ENCODE data around the gene DLG5. TPM values are rescaled to one million over a fixed set of nuclear protein-coding genes. Genes with fewer than 3 reads are reported as not detected.
A peak's percentile ranks its signal among the peaks of the same experiment; 100 is the strongest.

DLG5 gene
- polyA plus RNA-seq, 2 of the 4 experiments (the other 2 are of a cell fraction), result 17.0 to 30.9 TPM

DNA sequence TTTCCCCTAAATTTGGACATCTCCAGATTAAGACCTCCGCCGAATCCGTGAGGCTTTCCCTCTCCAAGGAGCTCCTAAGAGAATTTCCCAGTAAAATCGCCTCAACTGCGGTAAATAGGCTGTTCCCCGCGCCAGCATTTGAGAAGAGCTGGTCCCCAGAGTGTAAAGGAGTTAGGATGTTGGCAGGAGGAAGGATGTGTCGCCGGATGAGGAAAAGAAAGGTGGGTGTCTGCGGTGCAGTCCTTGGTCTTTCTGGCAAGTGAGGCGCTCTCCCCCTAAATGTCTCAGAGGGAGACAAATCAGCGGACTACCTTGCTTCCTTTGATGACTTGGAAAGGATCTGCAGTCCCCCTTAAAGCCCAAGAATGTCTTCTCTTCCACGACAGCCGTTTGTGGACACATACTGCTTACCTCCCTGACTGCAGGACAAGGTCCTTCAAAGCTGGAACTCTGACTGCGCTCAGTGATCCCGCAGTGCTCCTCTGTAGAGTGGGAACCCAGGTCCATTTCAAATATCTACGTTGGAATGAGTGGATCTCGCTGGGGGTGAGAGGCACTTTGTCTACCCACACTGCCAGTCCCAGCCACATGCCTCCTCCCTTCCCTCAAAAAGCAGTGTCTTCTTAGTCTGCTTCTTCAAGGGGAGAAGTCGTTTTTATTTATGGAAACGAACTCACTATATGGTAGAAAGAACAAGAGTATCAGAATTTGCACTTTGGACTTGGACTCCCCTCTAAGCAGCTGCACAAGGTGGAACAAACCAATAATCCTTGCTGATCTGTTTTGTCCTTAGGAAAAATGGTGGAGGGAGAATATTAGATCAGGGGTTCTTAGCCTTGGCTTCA, 1.1 kb upstream of the DLG5 start:
- 81% methylated on average over 20 of the region's 20 CpGs for WGBS (ENCODE audit: missing lambda C conversion rate)
- peak overlapping the region; percentile 91 for H3K4me3 ChIP-seq
- peak overlapping the region; percentile 98 for H3K4me2 ChIP-seq
- CTCF ChIA-PET, result interaction anchor here (1.5 to 1.8 kb wide), 2 partner anchors 12 to 22 kb away, joined by 4 to 8 read pairs; no protein-coding TSS in a partner anchor
- POLR2A ChIA-PET, result interaction anchor here (0.6 to 1.1 kb wide), 2 partner anchors 16 to 51 kb away, joined by 3 to 6 read pairs; no protein-coding TSS in a partner anchor
- peaks cover 25% of the 10 kb centered on the region for H3K4me1 ChIP-seq
- no peaks in the 10 kb centered on the region for H3K9me3 ChIP-seq
- no peak for FAIRE-seq
- TF ChIP-seq POLR2AphosphoS2 (conservative IDR thresholded peaks at IDR 0.05; ENCODE audit: low read length) (no peak), RNF2 (IDR thresholded peaks at IDR 0.05; ENCODE audit: borderline replicate concordance, low read depth) (no peak), HEYL (CRISPR knock-in tag; IDR thresholded peaks at IDR 0.05) (no peak), MYC (IDR thresholded peaks at IDR 0.05; ENCODE audit: borderline replicate concordance, low read length) (no peak), PHF8 (IDR thresholded peaks at IDR 0.05; ENCODE audit: borderline replicate concordance, low read depth) (no peak), SREBF2 (IDR thresholded peaks at IDR 0.05) (no peak), HDAC2 (IDR thresholded peaks at IDR 0.05) (no peak), KDM1A (IDR thresholded peaks at IDR 0.05; ENCODE audit: low read depth) (no peak), FOXS1 (CRISPR knock-in tag; IDR thresholded peaks at IDR 0.05) (no peak), CHD4 (IDR thresholded peaks at IDR 0.05; ENCODE audit: borderline replicate concordance) (no peak), RFX5 (IDR thresholded peaks at IDR 0.05) (no peak), NPAS2 (CRISPR knock-in tag; IDR thresholded peaks at IDR 0.05; ENCODE audit: borderline replicate concordance) (no peak), CBX2 (IDR thresholded peaks at IDR 0.05; ENCODE audit: borderline replicate concordance, low read depth) (no peak)
- TF ChIP-seq, protein P1, sequence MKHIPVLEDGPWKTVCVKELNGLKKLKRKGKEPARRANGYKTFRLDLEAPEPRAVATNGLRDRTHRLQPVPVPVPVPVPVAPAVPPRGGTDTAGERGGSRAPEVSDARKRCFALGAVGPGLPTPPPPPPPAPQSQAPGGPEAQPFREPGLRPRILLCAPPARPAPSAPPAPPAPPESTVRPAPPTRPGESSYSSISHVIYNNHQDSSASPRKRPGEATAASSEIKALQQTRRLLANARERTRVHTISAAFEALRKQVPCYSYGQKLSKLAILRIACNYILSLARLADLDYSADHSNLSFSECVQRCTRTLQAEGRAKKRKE (CRISPR knock-in tag; IDR thresholded peaks at IDR 0.05; ENCODE audit: low read depth), result no peak
- TF ChIP-seq, protein P2, sequence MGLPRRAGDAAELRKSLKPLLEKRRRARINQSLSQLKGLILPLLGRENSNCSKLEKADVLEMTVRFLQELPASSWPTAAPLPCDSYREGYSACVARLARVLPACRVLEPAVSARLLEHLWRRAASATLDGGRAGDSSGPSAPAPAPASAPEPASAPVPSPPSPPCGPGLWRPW (IDR thresholded peaks at IDR 0.05), result no peak
- no peak for ATAC-seq
- no peak for DNase-seq (ENCODE audit: low read depth in 1 of 2, low spot score in 1 of 2)
- peak overlapping the region; percentile 85 to 99 for H3K27ac ChIP-seq

DNA sequence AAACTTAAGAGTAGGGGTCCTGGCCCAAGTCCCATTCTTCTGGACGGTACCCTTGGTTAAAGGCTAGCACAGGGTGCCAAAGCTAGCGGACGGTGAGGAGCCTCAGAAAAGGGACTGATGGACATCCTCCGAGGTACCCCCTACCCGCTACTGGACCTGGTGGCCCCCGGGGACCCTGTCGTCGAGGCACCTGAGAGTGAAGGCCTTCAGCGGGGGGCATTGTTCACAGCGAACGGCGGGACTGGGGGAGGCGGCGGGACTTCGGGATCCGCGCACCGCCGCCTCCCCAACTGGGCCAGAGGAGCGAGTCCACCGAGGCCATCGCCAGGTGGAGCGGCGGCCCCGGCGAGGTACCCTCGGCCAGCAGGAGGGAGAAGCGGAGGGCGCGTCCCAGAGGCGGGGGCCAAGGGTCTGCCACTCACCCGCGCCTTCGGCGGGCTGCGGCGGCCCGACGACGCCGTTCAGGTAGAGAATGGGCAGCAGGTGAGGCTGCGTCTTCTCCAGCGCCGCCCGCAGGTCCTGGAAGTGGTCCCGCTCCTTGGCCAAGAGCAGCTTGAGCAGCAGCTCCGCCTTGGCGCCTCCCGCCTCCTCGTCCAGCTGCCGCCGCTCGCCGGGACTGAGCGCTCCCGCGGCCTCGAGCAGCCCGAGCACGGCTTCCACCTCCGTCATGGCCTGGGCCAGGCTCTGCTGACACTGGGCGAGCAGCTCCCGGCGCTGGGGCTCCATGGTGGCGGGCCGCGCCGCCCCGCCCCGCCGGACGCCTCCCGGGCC, 575 bp downstream of the DLG5 start:
- TF ChIP-seq HOXB5 (CRISPR knock-in tag; IDR thresholded peaks at IDR 0.05) (0 out of 2 replicates have a peak, but pooled peaks have one; percentile 44), CHD4 (IDR thresholded peaks at IDR 0.05; ENCODE audit: borderline replicate concordance) (no peak)
- TF ChIP-seq, protein P3, sequence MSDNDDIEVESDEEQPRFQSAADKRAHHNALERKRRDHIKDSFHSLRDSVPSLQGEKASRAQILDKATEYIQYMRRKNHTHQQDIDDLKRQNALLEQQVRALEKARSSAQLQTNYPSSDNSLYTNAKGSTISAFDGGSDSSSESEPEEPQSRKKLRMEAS (IDR thresholded peaks at IDR 0.05), result peak; percentile 10; the same call in 1 of the 2 replicates
- FAIRE-seq (no peak), ATAC-seq (peak; percentile 69 to 75), DNase-seq (ENCODE audit: low read depth in 1 of 2, low spot score in 1 of 2) (peak in 1 of 2 experiments; percentile 54)
- Histone ChIP-seq H3K9me3 (no peaks in the 10 kb centered on the region), H3K4me1 (peaks cover 36% of the 10 kb centered on the region), H3K4me3 (peak overlapping the region; percentile 91), H3K27ac (peak overlapping the region; percentile 85 to 99), H3K4me2 (peak overlapping the region; percentile 98)
- ChIA-PET CTCF (interaction anchor here (1.1 to 1.8 kb wide), 5 partner anchors 12 to 79 kb away, joined by 3 to 8 read pairs (median 3); no protein-coding TSS in a partner anchor), POLR2A (interaction anchor here (0.9 to 1.7 kb wide), 3 partner anchors 12 to 52 kb away, joined by 3 to 5 read pairs (median 3); no protein-coding TSS in a partner anchor)
- WGBS (ENCODE audit: missing lambda C conversion rate), result 0% methylated on average over 20 of the region's 73 CpGs

DNA sequence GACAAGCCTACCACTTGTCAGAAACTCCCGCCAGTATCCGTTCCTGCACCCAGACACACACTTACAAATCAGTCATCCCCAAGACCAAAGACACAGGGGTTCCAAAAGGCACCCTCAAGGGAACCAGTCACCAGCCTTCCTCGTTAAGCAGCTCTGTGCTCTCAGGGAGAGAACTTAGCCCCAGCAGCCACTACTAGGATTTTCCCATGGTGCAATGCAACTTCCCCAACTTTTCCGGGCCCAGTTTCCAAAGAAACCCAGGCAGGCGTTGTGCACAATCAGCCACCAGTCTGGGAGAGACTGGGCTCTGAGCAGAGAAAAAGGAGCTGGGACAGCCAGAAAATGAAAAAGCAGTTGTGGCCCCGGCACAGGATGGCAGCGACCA, 1.2 kb downstream of the DLG5 start:
- H3K9me3 ChIP-seq, result no peaks in the 10 kb centered on the region
- no peak for FAIRE-seq
- peak overlapping the region; percentile 98 for H3K4me2 ChIP-seq
- H3K4me1 ChIP-seq, result peaks cover 41% of the 10 kb centered on the region
- H3K4me3 ChIP-seq, result peak overlapping the region; percentile 91
- peak overlapping the region; percentile 85 to 99 for H3K27ac ChIP-seq
- peak; percentile 30 to 66; a peak in 3 of 6 replicates for ATAC-seq
- 30% methylated on average over 7 of the region's 7 CpGs for WGBS (ENCODE audit: missing lambda C conversion rate)
- ChIA-PET CTCF (interaction anchor here (0.8 to 1.5 kb wide), 6 partner anchors 12 to 104 kb away, joined by 3 read pairs; no protein-coding TSS in a partner anchor), POLR2A (interaction anchor here (0.9 to 1.7 kb wide), 2 partner anchors 12 to 52 kb away, joined by 3 to 5 read pairs; no protein-coding TSS in a partner anchor)
- DNase-seq (ENCODE audit: low read depth in 1 of 2, low spot score in 1 of 2), result peak in 1 of 2 experiments; percentile 40
- TF ChIP-seq ZNF302 (CRISPR knock-in tag; IDR thresholded peaks at IDR 0.05), result no peak
- TF ChIP-seq JUN (IDR thresholded peaks at IDR 0.05), result no peak
- no peak for TF ChIP-seq PHF8 (IDR thresholded peaks at IDR 0.05; ENCODE audit: borderline replicate concordance, low read depth)
- no peak for TF ChIP-seq TFCP2L1 (CRISPR knock-in tag; IDR thresholded peaks at IDR 0.05)
- no peak for TF ChIP-seq MAFK (IDR thresholded peaks at IDR 0.05; ENCODE audit: partially characterized antibody)
- no peak for TF ChIP-seq HEYL (CRISPR knock-in tag; IDR thresholded peaks at IDR 0.05)
- no peak for TF ChIP-seq SREBF2 (IDR thresholded peaks at IDR 0.05)
- no peak for TF ChIP-seq JUNB (IDR thresholded peaks at IDR 0.05)
- TF ChIP-seq RARB (CRISPR knock-in tag; IDR thresholded peaks at IDR 0.05), result no peak

Measured in A549 (cell line).